Mucosa of rectum (tissue), 2 donors: ENCODE measurements around the gene LIN52.

Experiments
- H3K27ac ChIP-seq, 2 donors: one replicate each; pipeline ENCODE4 v1.7.0; 2013; ENCODE audit warnings: inconsistent platforms in 2 of 2, low read depth in 2 of 2, low read length in 2 of 2
- H3K27me3 ChIP-seq, 2 donors: one replicate each; pipeline ENCODE4 v1.7.0; 2013; ENCODE audit warnings: low read length in 2 of 2; ENCODE audit not compliant: control insufficient read depth in 2 of 2, insufficient read depth in 2 of 2
- H3K36me3 ChIP-seq, 2 donors: one replicate each; pipeline ENCODE4 v1.7.0; 2013; ENCODE audit warnings: low read length in 2 of 2; ENCODE audit not compliant: control insufficient read depth in 2 of 2, insufficient read depth in 2 of 2
- H3K4me1 ChIP-seq, 2 donors: one replicate each; pipeline ENCODE4 v1.7.0; 2013; ENCODE audit warnings: low read length in 2 of 2, mild to moderate bottlenecking in 1 of 2; ENCODE audit not compliant: control insufficient read depth in 2 of 2, insufficient read depth in 2 of 2
- H3K4me3 ChIP-seq, 2 donors: one replicate each; pipeline ENCODE4 v1.7.0; 2013; ENCODE audit warnings: low read length in 2 of 2
- H3K9ac ChIP-seq, 2 donors: one replicate each; pipeline ENCODE4 v1.7.0; 2013; ENCODE audit warnings: low read length in 2 of 2, low read depth in 1 of 2, mild to moderate bottlenecking in 1 of 2
- H3K9me3 ChIP-seq, 2 donors: one replicate each; pipeline ENCODE4 v1.7.0; 2013; ENCODE audit warnings: low read length in 2 of 2; ENCODE audit not compliant: control insufficient read depth in 2 of 2
- donor health status: healthy.
- donor health status: Normal muscosa, but diverticular disease.

LIN52 gene

DNA sequence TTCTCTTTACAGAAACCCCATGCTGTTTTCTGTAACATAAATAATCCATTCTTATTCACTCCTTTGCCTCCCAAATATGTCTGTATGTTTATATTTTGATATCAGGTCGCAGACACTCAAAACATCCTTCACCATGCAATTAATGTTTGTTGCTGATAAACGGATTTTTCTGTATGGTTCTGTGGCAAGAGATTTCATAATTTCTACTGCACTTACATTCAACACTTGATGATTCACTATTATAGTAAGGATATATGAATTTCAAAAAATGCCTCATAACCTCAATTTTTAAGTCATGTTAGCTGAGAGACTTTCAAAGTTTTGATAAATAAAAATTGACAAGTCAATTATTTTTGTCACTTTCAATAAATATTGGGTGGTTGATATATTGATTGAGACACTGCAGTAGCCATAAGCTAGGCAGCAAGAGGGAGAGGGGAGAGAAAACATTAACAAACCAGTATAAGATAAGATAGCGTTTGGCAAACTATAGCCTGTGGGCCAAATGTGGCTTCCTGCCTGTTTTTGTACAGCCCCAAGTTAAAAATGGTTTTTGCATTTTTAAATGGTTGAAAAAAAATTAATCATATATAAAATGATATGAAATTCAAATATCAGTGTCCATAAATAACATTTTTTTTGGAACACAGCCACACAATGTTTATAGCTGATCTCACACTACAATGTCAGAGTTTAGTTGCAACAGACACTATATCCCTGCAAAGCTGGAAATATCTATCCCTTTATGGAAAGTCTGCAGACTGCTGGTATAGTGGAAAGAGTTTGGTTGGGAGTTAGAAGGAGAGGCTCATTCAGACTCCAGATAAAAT is 18.8 kb upstream of the LIN52 start:
- H3K9ac ChIP-seq, result no peak overlapping the region
- no peaks in the 10 kb centered on the region for H3K27me3 ChIP-seq
- H3K4me1 ChIP-seq, result no peaks in the 10 kb centered on the region
- no peaks in the 10 kb centered on the region for H3K9me3 ChIP-seq
- H3K36me3 ChIP-seq, result peaks cover 14 to 28% of the 10 kb centered on the region in 2 donors
- no peak overlapping the region for H3K4me3 ChIP-seq
- H3K27ac ChIP-seq, result no peak overlapping the region

- no peaks in the 10 kb centered on the region for H3K9me3 ChIP-seq
- H3K4me3 ChIP-seq, result no peak overlapping the region
- H3K4me1 ChIP-seq, result peaks cover 0 to 2% of the 10 kb centered on the region in 2 donors
- H3K27me3 ChIP-seq, result no peaks in the 10 kb centered on the region
- no peak overlapping the region for H3K9ac ChIP-seq
- H3K36me3 ChIP-seq, result peaks cover 0 to under 1% of the 10 kb centered on the region in 2 donors
- no peak overlapping the region for H3K27ac ChIP-seq
Measured at GRCh38 chr14:74077401-74077800, 7.4 kb upstream of the LIN52 start.

DNA sequence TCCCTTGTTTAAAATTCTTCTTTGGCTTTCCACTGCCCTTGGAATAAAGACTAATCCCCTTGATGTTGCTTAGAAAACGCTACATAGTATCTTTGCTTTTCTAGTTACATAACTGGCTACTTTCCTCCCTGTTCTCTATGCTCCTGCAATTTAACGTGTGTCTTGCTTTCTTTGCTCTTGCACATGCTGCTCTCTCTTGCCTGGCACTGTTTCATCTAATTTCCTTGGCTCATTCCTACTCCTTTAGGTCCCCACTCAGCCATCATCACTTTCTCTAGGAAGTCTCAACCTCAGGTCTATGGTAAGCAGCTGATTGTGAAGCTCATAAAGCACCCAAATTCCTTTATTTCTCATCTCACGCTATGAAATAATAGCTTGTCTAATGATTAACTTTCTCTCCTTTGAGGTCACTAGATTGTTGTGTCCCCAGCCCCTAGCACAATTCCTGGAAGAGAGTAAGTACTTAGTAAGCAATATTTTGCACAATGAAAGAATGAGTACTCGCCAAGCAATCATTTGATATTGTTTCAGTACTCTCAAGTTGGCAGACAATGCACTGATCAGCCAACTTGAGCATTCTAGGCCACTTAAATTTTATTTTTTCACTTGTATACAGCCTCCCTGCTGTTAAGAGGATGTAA is 3.8 kb upstream of the LIN52 start:
- Histone ChIP-seq H3K4me1 (peaks cover 11 to 17% of the 10 kb centered on the region in 2 donors), H3K27ac (no peak overlapping the region), H3K9ac (no peak overlapping the region), H3K36me3 (no peaks in the 10 kb centered on the region), H3K4me3 (no peak overlapping the region), H3K9me3 (no peaks in the 10 kb centered on the region), H3K27me3 (no peaks in the 10 kb centered on the region)

DNA sequence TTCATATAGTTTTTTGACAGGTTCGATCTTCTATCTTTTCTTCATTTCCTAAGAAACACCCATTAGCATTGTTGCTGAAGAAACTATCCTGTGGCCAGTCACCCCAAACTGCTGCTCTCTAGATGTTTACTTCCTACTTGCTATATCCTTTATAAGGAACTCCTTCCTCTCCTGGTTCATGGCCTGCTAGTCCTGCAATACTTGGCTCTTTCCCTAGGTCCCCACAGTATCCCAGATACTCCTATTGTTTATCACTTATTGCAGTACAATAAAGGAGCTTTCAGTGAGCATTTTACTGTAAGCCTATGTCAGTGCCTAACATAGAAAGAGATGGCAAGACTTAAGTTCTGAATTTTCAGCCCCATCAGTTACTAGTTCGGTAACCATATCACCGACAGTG is 3.3 kb upstream of the LIN52 start:
- H3K27ac ChIP-seq, result no peak overlapping the region
- no peaks in the 10 kb centered on the region for H3K27me3 ChIP-seq

GRCh38 chr14:74083161-74083560 is 1.6 kb upstream of the LIN52 start:
- H3K4me1 ChIP-seq, result peaks cover 15 to 17% of the 10 kb centered on the region in 2 donors
- H3K27ac ChIP-seq, result no peak overlapping the region
- no peaks in the 10 kb centered on the region for H3K9me3 ChIP-seq
- H3K27me3 ChIP-seq, result no peaks in the 10 kb centered on the region
- no peaks in the 10 kb centered on the region for H3K36me3 ChIP-seq
- peak overlapping the region in 1 of 2 donors; percentile 89 for H3K9ac ChIP-seq
- H3K4me3 ChIP-seq, result peak overlapping the region in 1 of 2 donors; percentile 97

More for the DNA sequence above, 3.3 kb upstream of the LIN52 start:
- Histone ChIP-seq H3K9me3 (no peaks in the 10 kb centered on the region), H3K4me1 (peaks cover 15 to 17% of the 10 kb centered on the region in 2 donors), H3K36me3 (no peaks in the 10 kb centered on the region), H3K9ac (no peak overlapping the region), H3K4me3 (no peak overlapping the region)

- H3K9me3 ChIP-seq, result no peaks in the 10 kb centered on the region
- H3K27ac ChIP-seq, result peak overlapping the region; percentile 86 to 87
- no peaks in the 10 kb centered on the region for H3K36me3 ChIP-seq
- H3K4me3 ChIP-seq, result peak overlapping the region; percentile 92 to 97
- H3K27me3 ChIP-seq, result no peaks in the 10 kb centered on the region
- peak overlapping the region; percentile 88 to 89 for H3K9ac ChIP-seq
- peaks cover 15 to 17% of the 10 kb centered on the region in 2 donors for H3K4me1 ChIP-seq
Measured at GRCh38 chr14:74083784-74084276, 926 bp upstream of the LIN52 start.

- Histone ChIP-seq H3K27ac (peak overlapping the region; percentile 66 to 70), H3K36me3 (no peaks in the 10 kb centered on the region), H3K4me3 (peak overlapping the region; percentile 96 to 97), H3K4me1 (peaks cover 15 to 17% of the 10 kb centered on the region in 2 donors), H3K27me3 (no peaks in the 10 kb centered on the region), H3K9ac (peak overlapping the region; percentile 77 to 84), H3K9me3 (no peaks in the 10 kb centered on the region)
Measured at GRCh38 chr14:74085047-74085637, 386 bp downstream of the LIN52 start.

DNA sequence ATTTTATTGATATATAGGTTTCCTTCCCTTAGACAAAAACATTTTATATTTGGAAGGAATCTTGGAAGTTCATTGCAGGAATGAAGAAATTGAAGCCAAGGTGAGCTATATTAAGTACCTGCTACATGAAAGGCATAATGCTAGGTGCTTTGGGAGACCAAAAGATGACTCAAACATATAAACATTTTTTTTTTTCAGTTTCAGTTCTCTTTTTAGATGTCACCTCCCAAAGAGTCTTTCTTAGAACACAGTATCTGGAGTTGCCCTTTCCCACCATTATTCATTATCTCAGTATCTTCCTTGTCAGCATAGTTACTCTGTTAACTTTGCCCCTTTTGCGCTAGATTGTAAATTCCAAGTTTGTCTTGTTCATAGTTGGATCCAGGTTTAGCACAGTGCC is 1.1 kb downstream of the LIN52 start:
- Histone ChIP-seq H3K4me3 (peak overlapping the region; percentile 96 to 97), H3K36me3 (no peaks in the 10 kb centered on the region), H3K27ac (no peak overlapping the region), H3K27me3 (no peaks in the 10 kb centered on the region), H3K4me1 (peaks cover 15 to 17% of the 10 kb centered on the region in 2 donors), H3K9me3 (no peaks in the 10 kb centered on the region), H3K9ac (peak overlapping the region in 1 of 2 donors; percentile 77)

DNA sequence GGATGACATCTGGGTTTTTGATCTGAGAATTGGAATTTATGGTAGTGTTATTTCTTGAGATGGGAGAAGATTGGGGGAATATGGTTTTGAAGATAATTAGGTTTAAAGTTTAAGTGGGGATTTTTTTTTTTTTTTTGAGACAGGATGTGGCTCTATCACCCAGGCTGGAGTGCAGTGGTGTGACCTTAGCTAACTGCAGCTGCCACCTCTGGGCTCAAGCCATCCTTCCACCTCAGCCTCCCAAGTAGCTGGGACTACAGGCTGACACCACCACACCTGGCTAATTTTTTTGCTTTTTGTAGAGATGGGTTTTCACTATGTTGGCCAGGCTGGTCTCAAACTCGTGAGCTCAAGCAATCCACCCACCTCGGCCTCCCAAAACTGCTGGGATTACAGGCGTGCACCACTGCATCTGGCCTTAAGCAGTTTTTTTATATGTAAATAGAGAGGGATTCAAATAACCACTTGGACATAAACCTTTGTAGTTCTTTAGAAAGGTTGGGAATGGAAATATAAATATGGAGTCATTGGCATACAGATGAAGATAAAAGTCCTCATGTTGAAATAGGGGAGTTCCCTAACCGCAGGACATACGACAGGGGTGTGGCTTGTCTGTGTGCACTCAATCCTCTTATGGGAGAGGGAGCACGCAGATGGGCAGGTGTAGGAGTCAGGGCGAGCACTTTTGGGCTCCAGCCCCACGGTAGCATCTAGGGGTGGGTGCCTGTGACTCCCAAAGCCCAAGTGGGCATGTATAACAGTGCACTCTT is 4.7 kb downstream of the LIN52 start:
- Histone ChIP-seq H3K9ac (no peak overlapping the region), H3K27ac (no peak overlapping the region), H3K27me3 (no peaks in the 10 kb centered on the region), H3K4me1 (peaks cover 10 to 11% of the 10 kb centered on the region in 2 donors), H3K4me3 (no peak overlapping the region), H3K36me3 (peaks cover 0 to 3% of the 10 kb centered on the region in 2 donors), H3K9me3 (no peaks in the 10 kb centered on the region)
